Activated CD4-positive, alpha-beta T cell treated with anti-CD3 and anti-CD28 coated beads for 48 hours (primary cell): ENCODE data around the gene SLC4A8.
"Not testable (repeated sequence)": the region's sequence is repeated elsewhere in the genome, so short reads cannot be mapped to it uniquely, and the experiment has no call there.

Source experiments
- DNase-seq: peaks from one replicate; pipeline ENCODE4 v3.0.0-alpha.2; 2020

SLC4A8 gene

GRCh38 chr12:51430196-51430895 is 5.7 kb downstream of the SLC4A8 start:
- DNase-seq = no peak

- DNase-seq = no peak
Observed at GRCh38 chr12:51432921-51433320, 8.3 kb downstream of the SLC4A8 start.

GRCh38 chr12:51434305-51434704 is 9.7 kb downstream of the SLC4A8 start:
- no peak for DNase-seq

GRCh38 chr12:51437431-51437830 is 12.8 kb downstream of the SLC4A8 start:
- no peak for DNase-seq

GRCh38 chr12:51439330-51439729 is 14.7 kb downstream of the SLC4A8 start:
- DNase-seq = no peak

GRCh38 chr12:51441583-51441982 is 17.0 kb downstream of the SLC4A8 start:
- peak; percentile 11 for DNase-seq

- DNase-seq = no peak
Observed at GRCh38 chr12:51442324-51442723, 17.7 kb downstream of the SLC4A8 start.

GRCh38 chr12:51443573-51443972 is 18.9 kb downstream of the SLC4A8 start:
- DNase-seq = no peak

GRCh38 chr12:51448618-51449256 is 24.1 kb downstream of the SLC4A8 start:
- no peak for DNase-seq

- no peak for DNase-seq
Observed at GRCh38 chr12:51449580-51450246, 25.1 kb downstream of the SLC4A8 start.

- no peak for DNase-seq
Observed at GRCh38 chr12:51450333-51450732, 25.7 kb downstream of the SLC4A8 start.

GRCh38 chr12:51450806-51451205 is 26.2 kb downstream of the SLC4A8 start:
- DNase-seq = no peak

GRCh38 chr12:51454016-51454415 is 29.4 kb downstream of the SLC4A8 start:
- not testable (repeated sequence) for DNase-seq

- DNase-seq = not testable (repeated sequence)
Observed at GRCh38 chr12:51455050-51455449, 30.4 kb downstream of the SLC4A8 start.

GRCh38 chr12:51458635-51459034 is 34.0 kb downstream of the SLC4A8 start:
- no peak for DNase-seq

- no peak for DNase-seq
Observed at GRCh38 chr12:51460519-51460918, 35.9 kb downstream of the SLC4A8 start.

- DNase-seq = no peak
Observed at GRCh38 chr12:51465491-51465890, 40.9 kb downstream of the SLC4A8 start.

- no peak for DNase-seq
Observed at GRCh38 chr12:51470116-51470515, 45.5 kb downstream of the SLC4A8 start.

- no peak for DNase-seq
Observed at GRCh38 chr12:51471111-51471864, 46.7 kb downstream of the SLC4A8 start.

GRCh38 chr12:51472984-51473383 is 48.4 kb downstream of the SLC4A8 start:
- no peak for DNase-seq

GRCh38 chr12:51473947-51474346 is 49.3 kb downstream of the SLC4A8 start:
- DNase-seq = no peak

- no peak for DNase-seq
Observed at GRCh38 chr12:51475543-51475942, 50.9 kb downstream of the SLC4A8 start.

GRCh38 chr12:51480978-51481377 is 56.3 kb downstream of the SLC4A8 start:
- no peak for DNase-seq
